Activated CD4-positive, alpha-beta T cell treated with anti-CD3 and anti-CD28 coated beads, Interleukin-2, amount 50 U/mL, for 16 hours (primary cell): ENCODE measurements around the gene TTC28.
"Not testable (repeated sequence)": the region's sequence is repeated elsewhere in the genome, so short reads cannot be mapped to it uniquely, and the experiment has no call there.

Source experiments
- DNase-seq: peaks from one replicate; pipeline ENCODE4 v3.0.0-alpha.2; 2020

TTC28 gene

GRCh38 chr22:28480000-28480715 is 199.5 kb downstream of the TTC28 start:
- DNase-seq: no peak

GRCh38 chr22:28478564-28478963 is 201.1 kb downstream of the TTC28 start:
- no peak for DNase-seq

GRCh38 chr22:28477556-28477955 is 202.1 kb downstream of the TTC28 start:
- no peak for DNase-seq

GRCh38 chr22:28474330-28474729 is 205.3 kb downstream of the TTC28 start:
- DNase-seq: no peak

GRCh38 chr22:28473258-28473657 is 206.4 kb downstream of the TTC28 start:
- no peak for DNase-seq

GRCh38 chr22:28467055-28467454 is 212.6 kb downstream of the TTC28 start:
- DNase-seq: not testable (repeated sequence)

GRCh38 chr22:28466399-28466798 is 213.2 kb downstream of the TTC28 start:
- DNase-seq: no peak

GRCh38 chr22:28465841-28466240 is 213.8 kb downstream of the TTC28 start:
- no peak for DNase-seq

- DNase-seq: no peak
These were observed 215.5 kb downstream of the TTC28 start for GRCh38 chr22:28464127-28464526.

GRCh38 chr22:28463408-28463807 is 216.2 kb downstream of the TTC28 start:
- DNase-seq: not testable (repeated sequence)

GRCh38 chr22:28462901-28463300 is 216.7 kb downstream of the TTC28 start:
- no peak for DNase-seq

- no peak for DNase-seq
These were observed 217.6 kb downstream of the TTC28 start for GRCh38 chr22:28462041-28462440.

- DNase-seq: no peak
These were observed 225.1 kb downstream of the TTC28 start for GRCh38 chr22:28454431-28455064.

- no peak for DNase-seq
These were observed 229.5 kb downstream of the TTC28 start for GRCh38 chr22:28450109-28450508.

- no peak for DNase-seq
These were observed 230.6 kb downstream of the TTC28 start for GRCh38 chr22:28449041-28449440.

- DNase-seq: no peak
These were observed 231.0 kb downstream of the TTC28 start for GRCh38 chr22:28448625-28449024.

GRCh38 chr22:28444659-28445058 is 235.0 kb downstream of the TTC28 start:
- no peak for DNase-seq

- DNase-seq: peak; percentile 47
These were observed 236.1 kb downstream of the TTC28 start for GRCh38 chr22:28443526-28443876.

GRCh38 chr22:28442711-28443525 is 236.7 kb downstream of the TTC28 start:
- peak; percentile 21 for DNase-seq

GRCh38 chr22:28442264-28442710 is 237.4 kb downstream of the TTC28 start:
- peak; percentile 87 for DNase-seq

- DNase-seq: no peak
These were observed 237.8 kb downstream of the TTC28 start for GRCh38 chr22:28441720-28442263.

GRCh38 chr22:28440592-28441390 is 238.8 kb downstream of the TTC28 start:
- peak; percentile 11 for DNase-seq
